BLaER1 treated with 17β-estradiol and CSF1 and Interleukin-3, amounts not matched to agents 10 nM and 100 nM (cell line): ENCODE results near the gene MYO1E.

Experiments used
- H3K27ac ChIP-seq, 11 experiments: shearing (Covaris generic); formaldehyde crosslinking; 2 replicates each; pipeline ENCODE4 v1.8.1; 2022
- H3K27me3 ChIP-seq, 11 experiments: shearing (Covaris generic); formaldehyde crosslinking; 2 replicates each; pipeline ENCODE4 v1.8.1; 2022
- H3K36me3 ChIP-seq, 11 experiments: shearing (Covaris generic); formaldehyde crosslinking; 2 replicates each; pipeline ENCODE4 v1.8.1; 2022
- H3K4me1 ChIP-seq, 10 experiments: shearing (Covaris generic); formaldehyde crosslinking; 2 replicates each; pipeline ENCODE4 v1.8.1; 2022
- H3K4me2 ChIP-seq, 11 experiments: shearing (Covaris generic); formaldehyde crosslinking; 2 replicates each; pipeline ENCODE4 v1.8.1; 2022
- H3K4me3 ChIP-seq, 10 experiments: shearing (Covaris generic); formaldehyde crosslinking; 2 replicates each; pipeline ENCODE4 v1.8.1; 2022
- H3K9ac ChIP-seq, 11 experiments: shearing (Covaris generic); formaldehyde crosslinking; 2 replicates each; pipeline ENCODE4 v1.8.1; 2022
- H3K9me3 ChIP-seq, 11 experiments: shearing (Covaris generic); formaldehyde crosslinking; replicated peaks in 1 of 11; 2 replicates each; pipeline ENCODE4 v1.8.1; 2022
- H4K20me1 ChIP-seq, 11 experiments: shearing (Covaris generic); formaldehyde crosslinking; 2 replicates each; pipeline ENCODE4 v1.8.1; 2022
- Cebpa-rat ChIP-seq, 11 experiments: shearing (Covaris generic); IDR thresholded peaks; 2 replicates each; pipeline ENCODE4 v1.8.1; 2022

Gene MYO1E

DNA sequence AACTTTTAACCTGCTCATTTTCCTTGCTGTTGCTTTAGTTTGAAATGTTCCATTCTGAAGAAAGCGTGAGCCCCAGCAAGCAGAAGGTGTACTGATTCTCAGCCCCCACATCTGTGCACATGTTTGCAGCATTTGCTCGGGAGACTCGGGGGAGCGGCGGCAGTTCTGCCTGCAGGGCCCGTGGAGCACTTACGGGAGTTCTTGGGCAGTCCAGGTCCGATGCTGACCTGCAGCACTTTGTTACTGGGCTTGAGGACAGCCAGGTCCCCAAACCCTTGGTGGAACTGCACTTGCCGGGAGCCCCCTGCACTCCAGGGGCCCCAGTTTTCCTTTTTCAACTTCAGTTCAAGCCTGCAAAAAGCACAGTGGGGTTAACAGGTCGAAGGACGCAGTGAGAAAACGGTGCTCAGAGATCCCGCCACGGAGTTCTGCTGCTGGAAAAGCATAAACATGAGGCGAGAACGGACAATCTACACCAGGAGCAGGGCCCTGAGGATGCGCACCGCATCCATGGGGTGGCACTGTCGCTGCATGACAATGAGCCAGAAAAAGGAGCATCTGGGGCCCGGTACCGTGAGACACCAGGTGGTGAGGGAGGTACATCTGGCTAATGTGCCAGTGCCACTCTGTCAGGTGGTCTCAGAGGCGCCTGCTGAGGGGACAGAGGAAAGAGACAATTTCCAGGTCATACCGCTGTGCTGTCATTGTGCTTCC is 211.6 kb downstream of the MYO1E start:
- Histone ChIP-seq H3K4me1 (peaks cover 7 to 24% (median 11%) of the 10 kb centered on the region in 10 experiments; a peak in 19 of 20 replicates), H3K27ac (no peak overlapping the region), H3K9ac (no peak overlapping the region), H3K9me3 (peaks cover 0 to 9% (median 0%) of the 10 kb centered on the region in 11 experiments; a peak in 4 of 22 replicates), H3K4me3 (no peak overlapping the region), H4K20me1 (no peaks in the 10 kb centered on the region), H3K27me3 (no peaks in the 10 kb centered on the region), H3K4me2 (no peak overlapping the region), H3K36me3 (peaks cover 0 to 73% (median 0%) of the 10 kb centered on the region in 11 experiments; a peak in 4 of 22 replicates)
- TF ChIP-seq Cebpa-rat (IDR thresholded peaks at IDR 0.05), result no peak

- Histone ChIP-seq H3K27me3 (no peaks in the 10 kb centered on the region), H3K36me3 (peaks cover 0 to 79% (median 0%) of the 10 kb centered on the region in 11 experiments; a peak in 4 of 22 replicates), H3K9ac (no peak overlapping the region), H3K4me2 (no peak overlapping the region), H3K4me1 (peaks cover 0 to 6% (median 0%) of the 10 kb centered on the region in 10 experiments; a peak in 2 of 20 replicates), H3K9me3 (no peaks in the 10 kb centered on the region), H3K4me3 (no peak overlapping the region), H3K27ac (no peak overlapping the region), H4K20me1 (no peaks in the 10 kb centered on the region)
- TF ChIP-seq Cebpa-rat (IDR thresholded peaks at IDR 0.05), result no peak
Observed at GRCh38 chr15:59159210-59159609, 213.5 kb downstream of the MYO1E start.

GRCh38 chr15:59158701-59159034 is 214.0 kb downstream of the MYO1E start:
- Histone ChIP-seq H3K27me3 (no peaks in the 10 kb centered on the region), H4K20me1 (no peaks in the 10 kb centered on the region), H3K4me3 (no peak overlapping the region), H3K9me3 (no peaks in the 10 kb centered on the region), H3K36me3 (peaks cover 0 to 84% (median 0%) of the 10 kb centered on the region in 11 experiments; a peak in 4 of 22 replicates), H3K27ac (no peak overlapping the region), H3K4me1 (peaks cover 0 to 5% (median 0%) of the 10 kb centered on the region in 10 experiments; a peak in 1 of 20 replicates), H3K9ac (no peak overlapping the region), H3K4me2 (no peak overlapping the region)
- no peak for TF ChIP-seq Cebpa-rat (IDR thresholded peaks at IDR 0.05)

GRCh38 chr15:59157840-59158700 is 214.6 kb downstream of the MYO1E start:
- no peaks in the 10 kb centered on the region for H3K9me3 ChIP-seq
- peaks cover 0 to 90% (median 0%) of the 10 kb centered on the region in 11 experiments; a peak in 4 of 22 replicates for H3K36me3 ChIP-seq
- H4K20me1 ChIP-seq, result no peaks in the 10 kb centered on the region
- H3K9ac ChIP-seq, result no peak overlapping the region
- H3K27me3 ChIP-seq, result no peaks in the 10 kb centered on the region
- H3K4me2 ChIP-seq, result no peak overlapping the region
- H3K4me1 ChIP-seq, result peaks cover 0 to 5% (median 0%) of the 10 kb centered on the region in 10 experiments; a peak in 1 of 20 replicates
- no peak for TF ChIP-seq Cebpa-rat (IDR thresholded peaks at IDR 0.05)
- no peak overlapping the region for H3K27ac ChIP-seq
- no peak overlapping the region for H3K4me3 ChIP-seq

- no peaks in the 10 kb centered on the region for H3K27me3 ChIP-seq
- no peak overlapping the region for H3K4me2 ChIP-seq
- H3K9me3 ChIP-seq, result no peaks in the 10 kb centered on the region
- no peak overlapping the region for H3K4me3 ChIP-seq
- H3K4me1 ChIP-seq, result peaks cover 0 to 5% (median 0%) of the 10 kb centered on the region in 10 experiments; a peak in 1 of 20 replicates
- H3K9ac ChIP-seq, result no peak overlapping the region
- TF ChIP-seq Cebpa-rat (IDR thresholded peaks at IDR 0.05), result no peak
- H4K20me1 ChIP-seq, result no peaks in the 10 kb centered on the region
- H3K27ac ChIP-seq, result no peak overlapping the region
- H3K36me3 ChIP-seq, result peaks cover 0 to 90% (median 0%) of the 10 kb centered on the region in 11 experiments; a peak in 4 of 22 replicates
Observed at GRCh38 chr15:59157396-59157795, 215.3 kb downstream of the MYO1E start.

DNA sequence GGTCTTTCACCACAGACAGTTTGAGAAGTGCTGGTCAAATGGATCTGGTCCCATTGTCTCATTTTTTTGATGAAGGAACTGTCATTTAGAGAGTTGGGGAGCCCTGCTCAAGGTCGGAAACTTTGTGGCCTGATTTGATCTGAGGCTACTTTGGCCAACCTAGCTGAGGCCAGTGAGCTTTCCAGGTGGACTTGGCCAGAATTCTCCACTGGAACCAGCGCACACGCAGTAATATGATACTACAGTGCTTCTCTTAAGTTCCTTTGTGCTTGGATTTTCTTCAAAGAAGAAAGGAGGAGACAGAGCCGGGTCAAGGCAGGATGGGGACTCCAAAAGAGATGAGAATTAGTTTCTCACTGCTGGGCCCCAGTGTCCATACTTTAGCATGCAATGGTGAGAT is 217.2 kb downstream of the MYO1E start:
- H3K36me3 ChIP-seq, result peaks cover 0 to 90% (median 0%) of the 10 kb centered on the region in 11 experiments; a peak in 4 of 22 replicates
- no peak overlapping the region for H3K9ac ChIP-seq
- H4K20me1 ChIP-seq, result no peaks in the 10 kb centered on the region
- H3K27ac ChIP-seq, result no peak overlapping the region
- peaks cover 0 to 5% (median 0%) of the 10 kb centered on the region in 10 experiments; a peak in 1 of 20 replicates for H3K4me1 ChIP-seq
- no peak for TF ChIP-seq Cebpa-rat (IDR thresholded peaks at IDR 0.05)
- H3K4me3 ChIP-seq, result no peak overlapping the region
- no peaks in the 10 kb centered on the region for H3K9me3 ChIP-seq
- H3K4me2 ChIP-seq, result no peak overlapping the region
- H3K27me3 ChIP-seq, result no peaks in the 10 kb centered on the region

DNA sequence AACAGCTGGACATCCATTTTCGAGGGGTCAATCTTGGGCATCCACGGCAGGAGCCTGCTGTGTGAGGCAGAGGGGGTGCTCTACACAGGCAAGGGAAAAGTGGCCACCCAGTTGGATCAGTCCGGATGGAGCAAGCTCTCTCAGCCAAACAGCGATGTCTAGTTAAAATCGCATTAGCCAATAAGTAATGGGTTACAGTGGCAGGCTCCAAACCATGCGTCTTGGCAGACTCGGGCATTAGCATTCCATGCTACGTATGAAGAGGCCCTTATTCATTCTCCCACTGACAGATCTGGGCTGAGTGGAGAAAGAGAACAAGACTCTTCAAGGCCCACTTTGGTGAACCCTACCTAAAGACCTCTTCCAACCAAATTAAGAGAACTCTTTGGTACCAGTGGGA is 218.4 kb downstream of the MYO1E start:
- Histone ChIP-seq H3K9ac (no peak overlapping the region), H3K27me3 (no peaks in the 10 kb centered on the region), H3K36me3 (peaks cover 0 to 97% (median 0%) of the 10 kb centered on the region in 11 experiments; a peak in 5 of 22 replicates), H3K4me2 (no peak overlapping the region), H3K4me3 (no peak overlapping the region), H3K4me1 (peaks cover 0 to 3% (median 0%) of the 10 kb centered on the region in 10 experiments; a peak in 1 of 20 replicates), H4K20me1 (no peaks in the 10 kb centered on the region), H3K27ac (no peak overlapping the region), H3K9me3 (no peaks in the 10 kb centered on the region)
- TF ChIP-seq Cebpa-rat (IDR thresholded peaks at IDR 0.05), result no peak

DNA sequence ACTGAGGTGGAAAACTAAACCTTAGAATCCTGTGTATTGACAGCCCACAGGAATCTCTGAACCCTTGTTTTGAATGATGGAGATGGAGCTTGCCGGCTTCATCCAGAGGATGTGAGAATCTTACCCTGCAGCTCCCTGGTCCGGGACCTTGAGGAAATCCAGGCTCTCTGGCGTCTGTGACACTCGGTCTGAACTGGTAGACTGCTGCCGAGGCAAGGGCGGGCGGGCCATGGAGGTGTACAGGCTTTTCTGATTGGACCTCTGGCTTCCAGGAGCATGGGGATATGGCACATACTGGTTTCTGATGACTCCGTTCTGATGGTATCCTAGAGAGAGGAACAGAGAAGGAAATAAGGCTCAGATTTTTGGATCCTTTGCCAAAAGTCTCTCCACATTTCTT is 219.2 kb downstream of the MYO1E start:
- no peaks in the 10 kb centered on the region for H3K27me3 ChIP-seq
- H3K36me3 ChIP-seq, result peaks cover 0 to 97% (median 0%) of the 10 kb centered on the region in 11 experiments; a peak in 5 of 22 replicates
- H3K9ac ChIP-seq, result no peak overlapping the region
- no peak overlapping the region for H3K4me2 ChIP-seq
- H3K27ac ChIP-seq, result no peak overlapping the region
- TF ChIP-seq Cebpa-rat (IDR thresholded peaks at IDR 0.05), result no peak
- H3K4me3 ChIP-seq, result no peak overlapping the region
- no peaks in the 10 kb centered on the region for H3K9me3 ChIP-seq
- no peaks in the 10 kb centered on the region for H3K4me1 ChIP-seq
- no peaks in the 10 kb centered on the region for H4K20me1 ChIP-seq
